HL-60 (cell line): ENCODE measurements around the gene NUB1.

ENCODE experiments used
- DNase-seq, 2 experiments: peaks; one replicate each; pipeline ENCODE4 v3.0.0-alpha.2; 2010 to 2020; ENCODE audit warnings: low read depth in 1 of 2, low spot score in 1 of 2
- H3K27ac ChIP-seq: fragments of 250-450 bp; sonication (Bioruptor Pico); replicated peaks from 2 replicates; pipeline ENCODE4 v1.5.1; 2020; ENCODE audit warnings: mild to moderate bottlenecking, moderate library complexity
- H3K27me3 ChIP-seq: fragments of 250-450 bp; sonication (Bioruptor Pico); 2 replicates; pipeline ENCODE4 v1.5.1; 2021; ENCODE audit warnings: mild to moderate bottlenecking, moderate library complexity; ENCODE audit not compliant: insufficient read depth, poor library complexity, severe bottlenecking
- H3K4me3 ChIP-seq: replicated peaks from 2 replicates; pipeline ENCODE4 v1.5.1; 2011; ENCODE audit warnings: mild to moderate bottlenecking, control low read depth, low read length; ENCODE audit not compliant: insufficient read depth
- CTCF ChIP-seq: IDR thresholded peaks from one replicate; pipeline ENCODE4 v1.5.1; 2011; ENCODE audit warnings: low read length, control low read depth, inconsistent platforms; ENCODE audit not compliant: insufficient read depth
- GABPA ChIP-seq: IDR thresholded peaks from 2 replicates; pipeline ENCODE4 v1.6.1; 2012; ENCODE audit warnings: low read depth
- POLR2AphosphoS5 ChIP-seq: IDR thresholded peaks from 2 replicates; pipeline ENCODE4 v1.6.1; 2012; ENCODE audit warnings: low read depth
- SPI1 ChIP-seq: IDR thresholded peaks from 2 replicates; pipeline ENCODE4 v1.6.1; 2012; ENCODE audit warnings: low read depth, mild to moderate bottlenecking, borderline replicate concordance
- TF ChIP-seq, protein P1 (sequence below): IDR thresholded peaks from 2 replicates; pipeline ENCODE4 v1.6.1; 2012; ENCODE audit warnings: low read depth; ENCODE audit not compliant: insufficient replicate concordance

The NUB1 gene

DNA sequence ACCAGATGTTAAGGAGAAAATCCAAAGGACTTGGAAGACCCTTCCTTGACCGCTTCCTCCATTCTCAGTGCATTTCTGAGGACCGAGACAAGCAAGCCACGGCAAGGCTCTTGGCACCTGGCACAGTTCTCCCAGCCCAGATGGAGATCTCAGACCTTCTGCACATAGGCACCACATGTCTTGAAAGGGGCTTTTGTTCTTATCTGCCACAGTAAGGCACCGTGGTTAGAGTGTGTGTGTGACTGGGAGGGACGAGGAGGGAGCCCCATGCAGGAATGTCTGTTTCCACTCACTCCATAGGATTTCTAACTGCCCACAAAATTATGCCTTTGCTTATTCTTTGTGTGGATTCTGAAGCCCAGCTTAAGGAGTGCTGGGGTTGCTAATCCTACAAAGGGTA lies 78.5 kb downstream of the NUB1 start:
- Histone ChIP-seq H3K4me3 (no peak overlapping the region), H3K27ac (no peak overlapping the region), H3K27me3 (no peaks in the 10 kb centered on the region)
- DNase-seq: no peak
- TF ChIP-seq SPI1 (no peak), CTCF (no peak), GABPA (no peak), POLR2AphosphoS5 (no peak)
- TF ChIP-seq, protein P1, sequence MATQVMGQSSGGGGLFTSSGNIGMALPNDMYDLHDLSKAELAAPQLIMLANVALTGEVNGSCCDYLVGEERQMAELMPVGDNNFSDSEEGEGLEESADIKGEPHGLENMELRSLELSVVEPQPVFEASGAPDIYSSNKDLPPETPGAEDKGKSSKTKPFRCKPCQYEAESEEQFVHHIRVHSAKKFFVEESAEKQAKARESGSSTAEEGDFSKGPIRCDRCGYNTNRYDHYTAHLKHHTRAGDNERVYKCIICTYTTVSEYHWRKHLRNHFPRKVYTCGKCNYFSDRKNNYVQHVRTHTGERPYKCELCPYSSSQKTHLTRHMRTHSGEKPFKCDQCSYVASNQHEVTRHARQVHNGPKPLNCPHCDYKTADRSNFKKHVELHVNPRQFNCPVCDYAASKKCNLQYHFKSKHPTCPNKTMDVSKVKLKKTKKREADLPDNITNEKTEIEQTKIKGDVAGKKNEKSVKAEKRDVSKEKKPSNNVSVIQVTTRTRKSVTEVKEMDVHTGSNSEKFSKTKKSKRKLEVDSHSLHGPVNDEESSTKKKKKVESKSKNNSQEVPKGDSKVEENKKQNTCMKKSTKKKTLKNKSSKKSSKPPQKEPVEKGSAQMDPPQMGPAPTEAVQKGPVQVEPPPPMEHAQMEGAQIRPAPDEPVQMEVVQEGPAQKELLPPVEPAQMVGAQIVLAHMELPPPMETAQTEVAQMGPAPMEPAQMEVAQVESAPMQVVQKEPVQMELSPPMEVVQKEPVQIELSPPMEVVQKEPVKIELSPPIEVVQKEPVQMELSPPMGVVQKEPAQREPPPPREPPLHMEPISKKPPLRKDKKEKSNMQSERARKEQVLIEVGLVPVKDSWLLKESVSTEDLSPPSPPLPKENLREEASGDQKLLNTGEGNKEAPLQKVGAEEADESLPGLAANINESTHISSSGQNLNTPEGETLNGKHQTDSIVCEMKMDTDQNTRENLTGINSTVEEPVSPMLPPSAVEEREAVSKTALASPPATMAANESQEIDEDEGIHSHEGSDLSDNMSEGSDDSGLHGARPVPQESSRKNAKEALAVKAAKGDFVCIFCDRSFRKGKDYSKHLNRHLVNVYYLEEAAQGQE: no peak

- Histone ChIP-seq H3K27me3 (no peaks in the 10 kb centered on the region), H3K27ac (no peak overlapping the region), H3K4me3 (no peak overlapping the region)
- DNase-seq: no peak
- TF ChIP-seq POLR2AphosphoS5 (no peak), CTCF (no peak), GABPA (no peak)
Observed at GRCh38 chr7:151422212-151422611, 80.6 kb downstream of the NUB1 start.

DNA sequence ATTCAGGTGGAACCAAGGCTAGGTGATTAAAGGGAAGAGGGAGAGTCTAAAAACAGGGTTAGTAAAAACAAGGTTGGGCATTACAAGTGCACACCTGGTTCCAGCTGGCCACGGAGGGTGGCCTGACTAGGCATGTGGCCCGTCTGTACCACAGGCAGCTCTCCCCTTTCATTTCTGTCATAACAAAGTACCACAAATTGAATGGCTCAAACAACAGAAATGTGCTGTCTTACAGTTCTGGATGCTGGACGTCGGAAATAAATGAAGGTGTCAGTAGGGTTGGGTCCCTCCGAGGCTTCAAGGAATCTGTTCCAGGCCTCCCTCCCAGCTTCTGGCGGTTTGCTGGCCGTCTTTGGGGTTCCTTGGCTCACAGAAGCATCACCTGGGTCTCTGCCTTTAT lies 81.6 kb downstream of the NUB1 start:
- TF ChIP-seq CTCF (no peak), POLR2AphosphoS5 (no peak), SPI1 (no peak), GABPA (no peak)
- TF ChIP-seq, protein P1: no peak
- Histone ChIP-seq H3K27ac (no peak overlapping the region), H3K27me3 (no peaks in the 10 kb centered on the region), H3K4me3 (no peak overlapping the region)
- DNase-seq: no peak

- Histone ChIP-seq H3K4me3 (no peak overlapping the region), H3K27ac (no peak overlapping the region), H3K27me3 (no peaks in the 10 kb centered on the region)
- no peak for DNase-seq
- TF ChIP-seq POLR2AphosphoS5 (no peak), GABPA (no peak), SPI1 (no peak), CTCF (no peak)
- TF ChIP-seq, protein P1: no peak
Observed at GRCh38 chr7:151423936-151424335, 82.3 kb downstream of the NUB1 start.
